HepG2 (cell line): ENCODE data around the gene ARFGAP1. TPM values are rescaled to one million over a fixed set of nuclear protein-coding genes. Genes with fewer than 3 reads are reported as not detected.

Source experiments
- ATF1 ChIP-seq: IDR thresholded peaks from 2 replicates; pipeline ENCODE4 v1.6.1; 2016; ENCODE audit warnings: mild to moderate bottlenecking, control low read depth
- CAMTA2 ChIP-seq: sonication (generic); formaldehyde crosslinking; IDR thresholded peaks from 2 replicates; pipeline ENCODE4 v1.4.0; 2020; ENCODE audit warnings: mild to moderate bottlenecking, missing genetic modification reagents, borderline replicate concordance
- EEA1 ChIP-seq: sonication (generic); formaldehyde crosslinking; IDR thresholded peaks from 2 replicates; pipeline ENCODE4 v1.5.1; 2020; ENCODE audit warnings: mild to moderate bottlenecking, missing genetic modification reagents, borderline replicate concordance
- EED ChIP-seq: sonication (generic); formaldehyde crosslinking; IDR thresholded peaks from 2 replicates; pipeline ENCODE4 v1.5.0; 2020; ENCODE audit warnings: mild to moderate bottlenecking, missing genetic modification reagents
- HDAC1 ChIP-seq: sonication (generic); formaldehyde crosslinking; IDR thresholded peaks from 2 replicates; pipeline ENCODE4 v1.5.1; 2020; ENCODE audit warnings: mild to moderate bottlenecking, missing genetic modification reagents
- HDAC2 ChIP-seq: sonication (generic); formaldehyde crosslinking; IDR thresholded peaks from 2 replicates; pipeline ENCODE4 v1.4.0; 2020; ENCODE audit warnings: missing genetic modification reagents
- NR1H2 ChIP-seq: sonication (generic); formaldehyde crosslinking; IDR thresholded peaks from 2 replicates; pipeline ENCODE4 v1.8.1; 2022; ENCODE audit warnings: low read depth, missing genetic modification reagents, borderline replicate concordance
- PHF5A ChIP-seq: IDR thresholded peaks from one replicate; pipeline ENCODE4 v1.6.1; 2018; ENCODE audit warnings: low read depth, missing genetic modification reagents; ENCODE audit not compliant: unreplicated experiment
- PRDM15 ChIP-seq: sonication (generic); formaldehyde crosslinking; IDR thresholded peaks from 2 replicates; pipeline ENCODE4 v1.4.0; 2020; ENCODE audit warnings: missing genetic modification reagents
- UBTF ChIP-seq: sonication (generic); formaldehyde crosslinking; IDR thresholded peaks from 2 replicates; pipeline ENCODE4 v1.4.0; 2020; ENCODE audit warnings: mild to moderate bottlenecking, missing genetic modification reagents
- ZBTB34 ChIP-seq: sonication (generic); formaldehyde crosslinking; IDR thresholded peaks from 2 replicates; pipeline ENCODE4 v1.8.0; 2022; ENCODE audit warnings: mild to moderate bottlenecking, missing genetic modification reagents
- ZNF124 ChIP-seq: sonication (generic); formaldehyde crosslinking; IDR thresholded peaks from 2 replicates; pipeline ENCODE4 v1.4.0; 2020; ENCODE audit warnings: missing genetic modification reagents
- ZNF256 ChIP-seq: sonication (generic); formaldehyde crosslinking; conservative IDR thresholded peaks from 2 replicates; pipeline ENCODE4 v1.4.0; 2020; ENCODE audit warnings: missing genetic modification reagents
- ZNF331 ChIP-seq: sonication (generic); formaldehyde crosslinking; IDR thresholded peaks from 2 replicates; pipeline ENCODE4 v1.4.0; 2020; ENCODE audit warnings: missing genetic modification reagents
- ZNF382 ChIP-seq: sonication (generic); formaldehyde crosslinking; IDR thresholded peaks from 2 replicates; pipeline ENCODE4 v1.5.0; 2020; ENCODE audit warnings: missing genetic modification reagents, mild to moderate bottlenecking, borderline replicate concordance
- ZNF607 ChIP-seq: sonication (generic); formaldehyde crosslinking; IDR thresholded peaks from 2 replicates; pipeline ENCODE4 v1.5.1; 2020; ENCODE audit warnings: missing genetic modification reagents, mild to moderate bottlenecking, borderline replicate concordance
- ZNF782 ChIP-seq: sonication (generic); formaldehyde crosslinking; IDR thresholded peaks from 2 replicates; pipeline ENCODE4 v1.4.0; 2020; ENCODE audit warnings: missing genetic modification reagents, mild to moderate bottlenecking, borderline replicate concordance
- ZNF879 ChIP-seq: sonication (generic); formaldehyde crosslinking; IDR thresholded peaks from 2 replicates; pipeline ENCODE4 v1.8.1; 2023; ENCODE audit warnings: missing genetic modification reagents
- ZSCAN5A ChIP-seq: sonication (generic); formaldehyde crosslinking; IDR thresholded peaks from 2 replicates; pipeline ENCODE4 v1.8.0; 2022; ENCODE audit warnings: mild to moderate bottlenecking, missing genetic modification reagents, borderline replicate concordance
- polyA plus RNA-seq, 8 experiments: library from polyadenylated mRNA; depleted of rRNA in 3 of 8; stranded (reverse) in 7 of 8; unstranded in 1 of 8; fragments of >200 nt; fragmentation: Illumina TruSeq in 4 of 8; extraction: Trizol in 4 of 8; gene quantifications; 2 replicates each; pipeline versions ENCODE4 v1.2.1 to v1.2.3, GENCODE V29; 2011 to 2016; ENCODE audit warnings: low read depth in 4 of 8, missing spikeins in 1 of 8, mixed read lengths in 1 of 8; ENCODE audit not compliant: insufficient read depth in 1 of 8
- total RNA-seq, 5 experiments: library from RNA; depleted of rRNA; stranded (reverse); fragments of >200 nt; fragmentation: Illumina TruSeq; extraction: Trizol; gene quantifications; 2 replicates each; pipeline ENCODE4 v1.2.3, GENCODE V29; 2016; ENCODE audit warnings: low read depth in 1 of 5
- TF ChIP-seq, protein P1 (sequence below): sonication (generic); formaldehyde crosslinking; IDR thresholded peaks from 2 replicates; pipeline ENCODE4 v1.5.1; 2020; ENCODE audit warnings: mild to moderate bottlenecking, missing genetic modification reagents, moderate library complexity

Gene ARFGAP1
- total and polyA plus RNA-seq, 2 of the 13 experiments (the other 11 are each of a cell fraction or from before 2014, with no cell fraction given) = 132 TPM

- TF ChIP-seq NR1H2 (CRISPR knock-in tag) = no peak
- no peak for TF ChIP-seq EEA1
- no peak for TF ChIP-seq EED (CRISPR knock-in tag)
- no peak for TF ChIP-seq CAMTA2 (CRISPR knock-in tag)
- TF ChIP-seq UBTF (CRISPR knock-in tag) = 0 out of 2 replicates have a peak, but pooled peaks have one; percentile 32
- no peak for TF ChIP-seq PRDM15
- TF ChIP-seq ZNF879 (CRISPR knock-in tag) = no peak
- no peak for TF ChIP-seq ZNF331 (CRISPR knock-in tag)
- TF ChIP-seq ZNF256 = no peak
- TF ChIP-seq HDAC2 = 0 out of 2 replicates have a peak, but pooled peaks have one; percentile 20
- no peak for TF ChIP-seq PHF5A (CRISPR knock-in tag)
- no peak for TF ChIP-seq ZNF382 (CRISPR knock-in tag)
- no peak for TF ChIP-seq ZBTB34 (CRISPR knock-in tag)
- TF ChIP-seq ZNF782 (CRISPR knock-in tag) = no peak; the same call in 1 of the 2 replicates
- TF ChIP-seq, protein P1, sequence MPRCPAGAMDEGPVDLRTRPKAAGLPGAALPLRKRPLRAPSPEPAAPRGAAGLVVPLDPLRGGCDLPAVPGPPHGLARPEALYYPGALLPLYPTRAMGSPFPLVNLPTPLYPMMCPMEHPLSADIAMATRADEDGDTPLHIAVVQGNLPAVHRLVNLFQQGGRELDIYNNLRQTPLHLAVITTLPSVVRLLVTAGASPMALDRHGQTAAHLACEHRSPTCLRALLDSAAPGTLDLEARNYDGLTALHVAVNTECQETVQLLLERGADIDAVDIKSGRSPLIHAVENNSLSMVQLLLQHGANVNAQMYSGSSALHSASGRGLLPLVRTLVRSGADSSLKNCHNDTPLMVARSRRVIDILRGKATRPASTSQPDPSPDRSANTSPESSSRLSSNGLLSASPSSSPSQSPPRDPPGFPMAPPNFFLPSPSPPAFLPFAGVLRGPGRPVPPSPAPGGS (CRISPR knock-in tag) = no peak
- no peak for TF ChIP-seq ZNF124 (CRISPR knock-in tag)
- peak; percentile 39; the same call in 1 of the 2 replicates for TF ChIP-seq HDAC1 (CRISPR knock-in tag)
- TF ChIP-seq ATF1 (CRISPR knock-in tag) = no peak
- TF ChIP-seq ZSCAN5A (CRISPR knock-in tag) = no peak
- no peak for TF ChIP-seq ZNF607 (CRISPR knock-in tag)
Observed at GRCh38 chr20:63241272-63241671, 31.3 kb upstream of the ARFGAP1 start (continued).
